ENCODE results near the gene RNF113B.

RNF113B gene

DNA sequence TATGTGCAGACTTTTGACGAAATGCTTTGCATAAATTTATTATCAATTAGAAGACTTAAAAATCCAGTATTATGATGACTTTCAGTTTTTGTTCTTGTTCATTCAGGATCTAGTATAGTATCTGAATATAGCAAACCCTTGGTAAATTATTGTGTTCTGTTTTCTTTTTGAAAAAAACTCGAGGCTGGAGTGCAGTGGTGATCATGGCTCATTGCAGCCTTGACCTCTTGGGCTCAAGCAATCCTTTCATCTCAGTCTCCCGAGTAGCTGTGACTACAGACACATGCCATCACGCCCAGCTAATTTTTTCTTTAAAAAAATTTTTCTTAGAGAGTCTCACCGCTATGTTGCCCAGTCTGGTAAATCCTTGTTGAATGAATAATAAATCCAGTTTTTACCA is 29.5 kb downstream of the RNF113B start:
- TF ChIP-seq CTCF (IDR thresholded peaks at IDR 0.05; ENCODE audit: extremely low read depth, missing control alignments), result no peak
- DNase-seq (ENCODE audit: low spot score), result no peak

DNA sequence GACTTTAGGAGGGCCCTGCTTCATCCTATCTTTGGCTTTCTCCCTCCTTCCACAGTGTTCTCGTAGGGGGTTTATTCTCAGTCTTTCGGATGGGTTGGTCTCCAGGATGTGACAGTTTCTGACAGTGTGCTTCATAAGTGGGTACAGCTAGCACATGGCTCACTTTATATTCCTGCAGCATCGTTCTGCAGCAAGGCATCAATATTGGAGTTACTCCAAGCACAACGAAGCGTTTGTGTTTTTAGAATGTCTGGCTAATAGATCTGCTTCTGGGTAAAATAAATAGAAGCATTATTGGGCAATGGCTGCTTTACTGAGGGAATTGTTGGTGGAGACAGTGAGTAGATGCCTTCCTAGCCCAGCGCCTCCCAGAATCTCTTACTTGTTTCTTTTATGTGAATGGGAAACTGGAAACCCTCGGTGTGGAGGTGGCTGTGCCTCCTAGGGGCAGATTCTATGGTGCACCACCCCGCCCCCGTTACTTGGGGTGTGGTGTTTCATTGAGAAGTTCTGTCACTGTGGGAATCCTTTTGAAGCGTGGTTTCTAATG is 32.2 kb downstream of the RNF113B start:
- TF ChIP-seq CTCF (IDR thresholded peaks at IDR 0.05; ENCODE audit: extremely low read depth, missing control alignments), result no peak
- no peak for DNase-seq (ENCODE audit: low spot score)

GRCh38 chr13:98144027-98144741 is 32.9 kb downstream of the RNF113B start:
- TF ChIP-seq CTCF (IDR thresholded peaks at IDR 0.05; ENCODE audit: extremely low read depth, missing control alignments), result no peak
- DNase-seq (ENCODE audit: low spot score), result no peak

GRCh38 chr13:98143601-98144026 is 33.5 kb downstream of the RNF113B start:
- TF ChIP-seq CTCF (IDR thresholded peaks at IDR 0.05; ENCODE audit: extremely low read depth, missing control alignments), result no peak
- DNase-seq (ENCODE audit: low spot score), result peak; percentile 36

- no peak for DNase-seq (ENCODE audit: low spot score)
- no peak for TF ChIP-seq CTCF (IDR thresholded peaks at IDR 0.05; ENCODE audit: extremely low read depth, missing control alignments)
Observed at GRCh38 chr13:98143157-98143553, 33.9 kb downstream of the RNF113B start.

- peak; percentile 21 for TF ChIP-seq CTCF (IDR thresholded peaks at IDR 0.05; ENCODE audit: extremely low read depth, missing control alignments)
- peak; percentile 86 for DNase-seq (ENCODE audit: low spot score)
Observed at GRCh38 chr13:98142380-98143156, 34.5 kb downstream of the RNF113B start, which contains the start of gene FARP1. FARP1 (plus strand) TSS chr13:98143094; CDS start chr13:98213243, 70,149 bp downstream.
